ENCODE measurements around the gene DDX27.

DNA sequence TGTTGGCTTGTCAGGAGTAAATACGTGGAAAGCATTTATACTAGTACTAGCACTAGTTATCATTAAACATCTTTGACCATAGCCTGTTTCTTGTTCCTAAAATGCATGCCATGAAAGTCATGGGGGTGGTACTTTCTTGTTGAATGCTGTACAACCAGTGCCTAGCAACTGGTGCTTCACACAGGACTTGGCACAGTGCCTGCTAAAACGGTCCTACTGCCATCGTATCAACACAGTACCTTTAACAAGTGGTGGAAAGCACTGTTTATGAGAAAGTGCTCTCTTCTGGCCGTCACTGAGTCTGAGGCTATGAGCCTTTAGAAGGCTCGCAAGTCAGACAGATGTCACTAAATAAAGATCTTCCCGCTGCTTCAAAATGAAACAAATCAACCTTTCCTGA, 37.0 kb downstream of the DDX27 start:
- TF ChIP-seq, protein P1, sequence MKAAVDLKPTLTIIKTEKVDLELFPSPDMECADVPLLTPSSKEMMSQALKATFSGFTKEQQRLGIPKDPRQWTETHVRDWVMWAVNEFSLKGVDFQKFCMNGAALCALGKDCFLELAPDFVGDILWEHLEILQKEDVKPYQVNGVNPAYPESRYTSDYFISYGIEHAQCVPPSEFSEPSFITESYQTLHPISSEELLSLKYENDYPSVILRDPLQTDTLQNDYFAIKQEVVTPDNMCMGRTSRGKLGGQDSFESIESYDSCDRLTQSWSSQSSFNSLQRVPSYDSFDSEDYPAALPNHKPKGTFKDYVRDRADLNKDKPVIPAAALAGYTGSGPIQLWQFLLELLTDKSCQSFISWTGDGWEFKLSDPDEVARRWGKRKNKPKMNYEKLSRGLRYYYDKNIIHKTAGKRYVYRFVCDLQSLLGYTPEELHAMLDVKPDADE (conservative IDR thresholded peaks at IDR 0.05; ENCODE audit: control insufficient read depth, low read depth, low read length): no peak
- TF ChIP-seq PTTG1 (tag; IDR thresholded peaks at IDR 0.05; ENCODE audit: low read depth): no peak
- TF ChIP-seq EP300 (IDR thresholded peaks at IDR 0.05; ENCODE audit: low read length): no peak
- TF ChIP-seq, protein P2, sequence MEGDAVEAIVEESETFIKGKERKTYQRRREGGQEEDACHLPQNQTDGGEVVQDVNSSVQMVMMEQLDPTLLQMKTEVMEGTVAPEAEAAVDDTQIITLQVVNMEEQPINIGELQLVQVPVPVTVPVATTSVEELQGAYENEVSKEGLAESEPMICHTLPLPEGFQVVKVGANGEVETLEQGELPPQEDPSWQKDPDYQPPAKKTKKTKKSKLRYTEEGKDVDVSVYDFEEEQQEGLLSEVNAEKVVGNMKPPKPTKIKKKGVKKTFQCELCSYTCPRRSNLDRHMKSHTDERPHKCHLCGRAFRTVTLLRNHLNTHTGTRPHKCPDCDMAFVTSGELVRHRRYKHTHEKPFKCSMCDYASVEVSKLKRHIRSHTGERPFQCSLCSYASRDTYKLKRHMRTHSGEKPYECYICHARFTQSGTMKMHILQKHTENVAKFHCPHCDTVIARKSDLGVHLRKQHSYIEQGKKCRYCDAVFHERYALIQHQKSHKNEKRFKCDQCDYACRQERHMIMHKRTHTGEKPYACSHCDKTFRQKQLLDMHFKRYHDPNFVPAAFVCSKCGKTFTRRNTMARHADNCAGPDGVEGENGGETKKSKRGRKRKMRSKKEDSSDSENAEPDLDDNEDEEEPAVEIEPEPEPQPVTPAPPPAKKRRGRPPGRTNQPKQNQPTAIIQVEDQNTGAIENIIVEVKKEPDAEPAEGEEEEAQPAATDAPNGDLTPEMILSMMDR (IDR thresholded peaks at IDR 0.05 in 2 of 3, conservative IDR thresholded peaks at IDR 0.05 in 1 of 3; ENCODE audit: insufficient read depth in 2 of 3, low read depth in 1 of 3, low read length in 3 of 3): no peak
- TF ChIP-seq, protein P3, sequence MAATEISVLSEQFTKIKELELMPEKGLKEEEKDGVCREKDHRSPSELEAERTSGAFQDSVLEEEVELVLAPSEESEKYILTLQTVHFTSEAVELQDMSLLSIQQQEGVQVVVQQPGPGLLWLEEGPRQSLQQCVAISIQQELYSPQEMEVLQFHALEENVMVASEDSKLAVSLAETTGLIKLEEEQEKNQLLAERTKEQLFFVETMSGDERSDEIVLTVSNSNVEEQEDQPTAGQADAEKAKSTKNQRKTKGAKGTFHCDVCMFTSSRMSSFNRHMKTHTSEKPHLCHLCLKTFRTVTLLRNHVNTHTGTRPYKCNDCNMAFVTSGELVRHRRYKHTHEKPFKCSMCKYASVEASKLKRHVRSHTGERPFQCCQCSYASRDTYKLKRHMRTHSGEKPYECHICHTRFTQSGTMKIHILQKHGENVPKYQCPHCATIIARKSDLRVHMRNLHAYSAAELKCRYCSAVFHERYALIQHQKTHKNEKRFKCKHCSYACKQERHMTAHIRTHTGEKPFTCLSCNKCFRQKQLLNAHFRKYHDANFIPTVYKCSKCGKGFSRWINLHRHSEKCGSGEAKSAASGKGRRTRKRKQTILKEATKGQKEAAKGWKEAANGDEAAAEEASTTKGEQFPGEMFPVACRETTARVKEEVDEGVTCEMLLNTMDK (IDR thresholded peaks at IDR 0.05; ENCODE audit: borderline replicate concordance, insufficient read depth, low read depth, low read length, poor library complexity, severe bottlenecking): no peak
- TF ChIP-seq DIDO1 (tag; IDR thresholded peaks at IDR 0.05; ENCODE audit: low read depth): no peak
- TF ChIP-seq SIN3A (IDR thresholded peaks at IDR 0.05; ENCODE audit: borderline replicate concordance in 2 of 2, control insufficient read depth in 1 of 2, low read depth in 2 of 2, low read length in 2 of 2): no peak
- no peak for TF ChIP-seq CHD1 (IDR thresholded peaks at IDR 0.05; ENCODE audit: low read length)
- TF ChIP-seq ZKSCAN3 (CRISPR knock-in tag; IDR thresholded peaks at IDR 0.05): no peak
- no peak for TF ChIP-seq HNRNPUL1 (IDR thresholded peaks at IDR 0.05; ENCODE audit: low read length)
- TF ChIP-seq, protein P4, sequence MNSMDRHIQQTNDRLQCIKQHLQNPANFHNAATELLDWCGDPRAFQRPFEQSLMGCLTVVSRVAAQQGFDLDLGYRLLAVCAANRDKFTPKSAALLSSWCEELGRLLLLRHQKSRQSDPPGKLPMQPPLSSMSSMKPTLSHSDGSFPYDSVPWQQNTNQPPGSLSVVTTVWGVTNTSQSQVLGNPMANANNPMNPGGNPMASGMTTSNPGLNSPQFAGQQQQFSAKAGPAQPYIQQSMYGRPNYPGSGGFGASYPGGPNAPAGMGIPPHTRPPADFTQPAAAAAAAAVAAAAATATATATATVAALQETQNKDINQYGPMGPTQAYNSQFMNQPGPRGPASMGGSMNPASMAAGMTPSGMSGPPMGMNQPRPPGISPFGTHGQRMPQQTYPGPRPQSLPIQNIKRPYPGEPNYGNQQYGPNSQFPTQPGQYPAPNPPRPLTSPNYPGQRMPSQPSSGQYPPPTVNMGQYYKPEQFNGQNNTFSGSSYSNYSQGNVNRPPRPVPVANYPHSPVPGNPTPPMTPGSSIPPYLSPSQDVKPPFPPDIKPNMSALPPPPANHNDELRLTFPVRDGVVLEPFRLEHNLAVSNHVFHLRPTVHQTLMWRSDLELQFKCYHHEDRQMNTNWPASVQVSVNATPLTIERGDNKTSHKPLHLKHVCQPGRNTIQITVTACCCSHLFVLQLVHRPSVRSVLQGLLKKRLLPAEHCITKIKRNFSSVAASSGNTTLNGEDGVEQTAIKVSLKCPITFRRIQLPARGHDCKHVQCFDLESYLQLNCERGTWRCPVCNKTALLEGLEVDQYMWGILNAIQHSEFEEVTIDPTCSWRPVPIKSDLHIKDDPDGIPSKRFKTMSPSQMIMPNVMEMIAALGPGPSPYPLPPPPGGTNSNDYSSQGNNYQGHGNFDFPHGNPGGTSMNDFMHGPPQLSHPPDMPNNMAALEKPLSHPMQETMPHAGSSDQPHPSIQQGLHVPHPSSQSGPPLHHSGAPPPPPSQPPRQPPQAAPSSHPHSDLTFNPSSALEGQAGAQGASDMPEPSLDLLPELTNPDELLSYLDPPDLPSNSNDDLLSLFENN (IDR thresholded peaks at IDR 0.05; ENCODE audit: low read depth in 2 of 2, low read length in 2 of 2): no peak
- TF ChIP-seq ARNT (IDR thresholded peaks at IDR 0.05): no peak
